HepG2 (cell line): ENCODE measurements around the gene AHNAK. TPM values are rescaled to one million over a fixed set of nuclear protein-coding genes. Genes with fewer than 3 reads are reported as not detected.

Experiments used
- AKAP8 ChIP-seq: sonication (generic); formaldehyde crosslinking; IDR thresholded peaks from 2 replicates; pipeline ENCODE4 v1.5.1; 2020; ENCODE audit warnings: mild to moderate bottlenecking, missing genetic modification reagents
- ASH2L ChIP-seq: fragments of 300-600, 200-600 bp; sonication (generic); IDR thresholded peaks from 2 replicates; pipeline ENCODE4 v1.7.0; 2017; ENCODE audit warnings: low read depth, mild to moderate bottlenecking, moderate library complexity, mixed read lengths, low read length; ENCODE audit not compliant: insufficient read length
- BCLAF1 ChIP-seq: fragments of 450-650 bp; IDR thresholded peaks from 2 replicates; pipeline ENCODE4 v1.6.1; 2017; ENCODE audit warnings: mild to moderate bottlenecking
- CBX5 ChIP-seq: sonication (generic); formaldehyde crosslinking; IDR thresholded peaks from 2 replicates; pipeline ENCODE4 v1.4.0; 2020; ENCODE audit warnings: missing genetic modification reagents, borderline replicate concordance
- DMTF1 ChIP-seq: sonication (generic); formaldehyde crosslinking; IDR thresholded peaks from 2 replicates; pipeline ENCODE4 v1.4.0; 2020; ENCODE audit warnings: mild to moderate bottlenecking, missing genetic modification reagents
- E2F5 ChIP-seq: sonication (generic); formaldehyde crosslinking; conservative IDR thresholded peaks from 2 replicates; pipeline ENCODE4 v1.4.0; 2020; ENCODE audit warnings: missing genetic modification reagents
- ELF1 ChIP-seq: sonication (generic); formaldehyde crosslinking; IDR thresholded peaks from 2 replicates; pipeline ENCODE4 v1.4.0; 2020; ENCODE audit warnings: missing genetic modification reagents
- HDAC1 ChIP-seq: sonication (generic); formaldehyde crosslinking; IDR thresholded peaks from 2 replicates; pipeline ENCODE4 v1.5.1; 2020; ENCODE audit warnings: mild to moderate bottlenecking, missing genetic modification reagents
- HOMEZ ChIP-seq: IDR thresholded peaks from 2 replicates; pipeline ENCODE4 v1.6.1; 2016; ENCODE audit warnings: low read depth
- HOXD1 ChIP-seq: sonication (generic); formaldehyde crosslinking; IDR thresholded peaks from 2 replicates; pipeline ENCODE4 v1.5.0; 2020; ENCODE audit warnings: missing genetic modification reagents
- KDM2A ChIP-seq: sonication (generic); formaldehyde crosslinking; IDR thresholded peaks from 2 replicates; pipeline ENCODE4 v1.4.0; 2020; ENCODE audit warnings: low read depth, missing genetic modification reagents, borderline replicate concordance
- MAX ChIP-seq: IDR thresholded peaks from 2 replicates; pipeline ENCODE4 v1.6.1; 2012; ENCODE audit warnings: inconsistent platforms
- MEIS1 ChIP-seq: sonication (generic); formaldehyde crosslinking; IDR thresholded peaks from 2 replicates; pipeline ENCODE4 v1.9.0; 2021; ENCODE audit warnings: mild to moderate bottlenecking, missing genetic modification reagents, moderate library complexity, borderline replicate concordance
- NFKBIZ ChIP-seq: IDR thresholded peaks from 2 replicates; pipeline ENCODE4 v1.6.1; 2018; ENCODE audit warnings: missing genetic modification reagents, missing compliant biosample characterization
- RAD21 ChIP-seq: fragments of 450-650 bp; formaldehyde crosslinking; IDR thresholded peaks from 2 replicates; pipeline ENCODE4 v1.5.0; 2020; ENCODE audit warnings: mild to moderate bottlenecking
- RXRA ChIP-seq: sonication (generic); formaldehyde crosslinking; IDR thresholded peaks from 2 replicates; pipeline ENCODE4 v1.5.1; 2020; ENCODE audit warnings: missing genetic modification reagents
- RXRB ChIP-seq: IDR thresholded peaks from 2 replicates; pipeline ENCODE4 v1.6.1; 2016; ENCODE audit warnings: borderline replicate concordance, missing genetic modification reagents, missing compliant biosample characterization
- SALL2 ChIP-seq: sonication (generic); formaldehyde crosslinking; IDR thresholded peaks from 2 replicates; pipeline ENCODE4 v1.8.1; 2023; ENCODE audit warnings: mild to moderate bottlenecking, missing genetic modification reagents, inconsistent platforms
- YEATS2 ChIP-seq: sonication (generic); formaldehyde crosslinking; IDR thresholded peaks from 2 replicates; pipeline ENCODE4 v1.4.0; 2020; ENCODE audit warnings: missing genetic modification reagents, borderline replicate concordance
- ZBTB38 ChIP-seq: sonication (generic); formaldehyde crosslinking; IDR thresholded peaks from 2 replicates; pipeline ENCODE4 v1.5.1; 2020; ENCODE audit warnings: mild to moderate bottlenecking, missing genetic modification reagents
- ZNF430 ChIP-seq: sonication (generic); formaldehyde crosslinking; IDR thresholded peaks from 2 replicates; pipeline ENCODE4 v1.9.0; 2021; ENCODE audit warnings: mild to moderate bottlenecking, missing genetic modification reagents
- ZNF839 ChIP-seq: sonication (generic); formaldehyde crosslinking; IDR thresholded peaks from 2 replicates; pipeline ENCODE4 v1.4.0; 2020; ENCODE audit warnings: missing genetic modification reagents, mild to moderate bottlenecking, borderline replicate concordance
- polyA plus RNA-seq, 8 experiments: library from polyadenylated mRNA; depleted of rRNA in 3 of 8; stranded (reverse) in 7 of 8; unstranded in 1 of 8; fragments of >200 nt; fragmentation: Illumina TruSeq in 4 of 8; extraction: Trizol in 4 of 8; gene quantifications; 2 replicates each; pipeline versions ENCODE4 v1.2.1 to v1.2.3, GENCODE V29; 2011 to 2016; ENCODE audit warnings: low read depth in 4 of 8, missing spikeins in 1 of 8, mixed read lengths in 1 of 8; ENCODE audit not compliant: insufficient read depth in 1 of 8
- total RNA-seq, 5 experiments: library from RNA; depleted of rRNA; stranded (reverse); fragments of >200 nt; fragmentation: Illumina TruSeq; extraction: Trizol; gene quantifications; 2 replicates each; pipeline ENCODE4 v1.2.3, GENCODE V29; 2016; ENCODE audit warnings: low read depth in 1 of 5

Gene AHNAK
- total and polyA plus RNA-seq, 2 of the 13 experiments (the other 11 are each of a cell fraction or from before 2014, with no cell fraction given), result 23.4 to 25.0 TPM

- no peak for TF ChIP-seq DMTF1 (CRISPR knock-in tag)
- peak; percentile 34; the same call in 1 of the 2 replicates for TF ChIP-seq RXRB (CRISPR knock-in tag)
- peak; percentile 71; the same call in 1 of the 2 replicates for TF ChIP-seq ZBTB38 (CRISPR knock-in tag)
- TF ChIP-seq KDM2A (CRISPR knock-in tag), result peak; percentile 45
- TF ChIP-seq RXRA (CRISPR knock-in tag), result peak; percentile 54
- TF ChIP-seq ELF1 (CRISPR knock-in tag), result 0 out of 2 replicates have a peak, but pooled peaks have one; percentile 29
- no peak for TF ChIP-seq YEATS2 (CRISPR knock-in tag)
- TF ChIP-seq ZNF839, result 0 out of 2 replicates have a peak, but pooled peaks have one; percentile 62
- TF ChIP-seq BCLAF1, result no peak
- TF ChIP-seq HOMEZ (CRISPR knock-in tag), result no peak
- no peak; the same call in 1 of the 2 replicates for TF ChIP-seq CBX5 (CRISPR knock-in tag)
- peak; percentile 75 for TF ChIP-seq ZNF430 (CRISPR knock-in tag)
- TF ChIP-seq ASH2L, result peak; percentile 31
- peak; percentile 21; the same call in 1 of the 2 replicates for TF ChIP-seq HDAC1 (CRISPR knock-in tag)
- TF ChIP-seq E2F5 (CRISPR knock-in tag), result no peak
- TF ChIP-seq HOXD1 (CRISPR knock-in tag), result 0 out of 2 replicates have a peak, but pooled peaks have one; percentile 48
- peak; percentile 76 for TF ChIP-seq AKAP8 (CRISPR knock-in tag)
- peak; percentile 48; the same call in 1 of the 2 replicates for TF ChIP-seq MAX
- peak; percentile 33; the same call in 1 of the 2 replicates for TF ChIP-seq NFKBIZ
- no peak; the same call in 1 of the 2 replicates for TF ChIP-seq SALL2 (CRISPR knock-in tag)
- TF ChIP-seq MEIS1 (CRISPR knock-in tag), result peak; percentile 49; the same call in 1 of the 2 replicates
- TF ChIP-seq RAD21 (CRISPR knock-in tag), result peak; percentile 98
These were observed 3.6 kb downstream of the AHNAK start (continued) for GRCh38 chr11:62542750-62543567.
